Left ventricle myocardium inferior (tissue), 1 donor: ENCODE data around the gene C5. TPM values are rescaled to one million over a fixed set of nuclear protein-coding genes. Genes with fewer than 3 reads are reported as not detected.

Experiments used
- DNase-seq: peaks from one replicate; pipeline ENCODE4 v3.0.0-alpha.2; 2020
- H3K27ac ChIP-seq: fragments of 200-600 bp; replicated peaks from 2 replicates; pipeline ENCODE4 v1.8.0; 2021
- H3K27me3 ChIP-seq: fragments of 200-600 bp; 2 replicates; pipeline ENCODE4 v1.8.0; 2021; ENCODE audit warnings: low read depth
- H3K36me3 ChIP-seq: fragments of 200-600 bp; 2 replicates; pipeline ENCODE4 v1.8.0; 2021
- H3K4me1 ChIP-seq: fragments of 200-600 bp; 2 replicates; pipeline ENCODE4 v1.8.0; 2021
- H3K4me3 ChIP-seq: fragments of 200-600 bp; 2 replicates; pipeline ENCODE4 v1.8.0; 2021; ENCODE audit warnings: mild to moderate bottlenecking, moderate library complexity
- H3K9me3 ChIP-seq: fragments of 200-600 bp; replicated peaks from 2 replicates; pipeline ENCODE4 v1.8.0; 2021
- CTCF ChIP-seq: fragments of 200-600 bp; IDR thresholded peaks from 2 replicates; pipeline ENCODE4 v1.8.0; 2021; ENCODE audit warnings: antibody characterized with exemption, mild to moderate bottlenecking, borderline replicate concordance
- intact Hi-C: fragments of 100-400 bp; cut with micrococcal nuclease; formaldehyde crosslinking; loops from one replicate; pipeline ENCODE4 v1.11.0; 2022
- total RNA-seq: library from RNA; stranded (reverse); fragmentation: NEBNext Ultra II Directional; extraction: Animal tissue kit (Norgen Biotek cat#: 25700); gene quantifications from one replicate; pipeline ENCODE4 v1.2.1, GENCODE V29; 2021
- donor health status: DM: no; HTN: yes; CAD: no; lungs with severe emphysema.

The C5 gene
- total RNA-seq, 1 donor from 2014 or later, result 0.63 TPM

GRCh38 chr9:121013911-121014310 lies 36.2 kb downstream of the C5 start:
- no peaks in the 10 kb centered on the region for H3K36me3 ChIP-seq
- intact Hi-C loops, result no loop called here

GRCh38 chr9:121009650-121010049 lies 40.4 kb downstream of the C5 start:
- no peak overlapping the region for H3K27ac ChIP-seq
- no peak for DNase-seq
- H3K36me3 ChIP-seq, result no peaks in the 10 kb centered on the region
- H3K4me1 ChIP-seq, result no peaks in the 10 kb centered on the region
- H3K9me3 ChIP-seq, result no peaks in the 10 kb centered on the region
- intact Hi-C loops, result no loop called here
- no peak for TF ChIP-seq CTCF
- H3K4me3 ChIP-seq, result no peak overlapping the region
- no peaks in the 10 kb centered on the region for H3K27me3 ChIP-seq

More at GRCh38 chr9:121013911-121014310, 36.2 kb downstream of the C5 start:
- DNase-seq, result no peak
- Histone ChIP-seq H3K9me3 (no peaks in the 10 kb centered on the region), H3K4me3 (no peak overlapping the region), H3K27ac (no peak overlapping the region), H3K4me1 (no peaks in the 10 kb centered on the region), H3K27me3 (no peaks in the 10 kb centered on the region)
- TF ChIP-seq CTCF, result no peak

- Histone ChIP-seq H3K27ac (no peak overlapping the region), H3K27me3 (no peaks in the 10 kb centered on the region), H3K9me3 (no peaks in the 10 kb centered on the region), H3K4me3 (no peak overlapping the region), H3K36me3 (no peaks in the 10 kb centered on the region), H3K4me1 (no peaks in the 10 kb centered on the region)
- TF ChIP-seq CTCF, result no peak
- no peak for DNase-seq
- intact Hi-C loops, result no loop called here
Measured at GRCh38 chr9:120999317-120999716, 50.8 kb downstream of the C5 start.

- intact Hi-C loops, result no loop called here
- no peaks in the 10 kb centered on the region for H3K4me1 ChIP-seq
- no peaks in the 10 kb centered on the region for H3K9me3 ChIP-seq
- no peak overlapping the region for H3K27ac ChIP-seq
- no peaks in the 10 kb centered on the region for H3K27me3 ChIP-seq
- DNase-seq, result no peak
- TF ChIP-seq CTCF, result no peak
- no peaks in the 10 kb centered on the region for H3K36me3 ChIP-seq
- H3K4me3 ChIP-seq, result no peak overlapping the region
Measured at GRCh38 chr9:120998111-120998510, 52.0 kb downstream of the C5 start.

GRCh38 chr9:120997502-120997901 lies 52.6 kb downstream of the C5 start:
- TF ChIP-seq CTCF, result no peak
- intact Hi-C loops, result no loop called here
- no peak for DNase-seq

GRCh38 chr9:120996409-120996808 lies 53.7 kb downstream of the C5 start:
- Histone ChIP-seq H3K4me1 (no peaks in the 10 kb centered on the region), H3K27ac (no peak overlapping the region), H3K27me3 (no peaks in the 10 kb centered on the region), H3K9me3 (no peaks in the 10 kb centered on the region), H3K4me3 (no peak overlapping the region), H3K36me3 (no peaks in the 10 kb centered on the region)
- DNase-seq, result no peak
- no peak for TF ChIP-seq CTCF
- intact Hi-C loops, result no loop called here

More at GRCh38 chr9:120997502-120997901, 52.6 kb downstream of the C5 start:
- no peaks in the 10 kb centered on the region for H3K27me3 ChIP-seq
- no peaks in the 10 kb centered on the region for H3K4me1 ChIP-seq
- no peaks in the 10 kb centered on the region for H3K9me3 ChIP-seq
- no peak overlapping the region for H3K4me3 ChIP-seq
- H3K36me3 ChIP-seq, result no peaks in the 10 kb centered on the region
- no peak overlapping the region for H3K27ac ChIP-seq
